DMS79 treated with DMSO at 0.1 percent for 48 hours (cell line): ENCODE results near the gene GALNT16.

Experiments
- DNase-seq: peaks from one replicate; lab custom pipeline; 2025; lab: John Stamatoyannopoulos, UW

Gene GALNT16

GRCh38 chr14:69339426-69339825, 79.5 kb downstream of the GALNT16 start:
- no peak for DNase-seq

- DNase-seq: peak; percentile 47
Observed at GRCh38 chr14:69342928-69343525, 83.1 kb downstream of the GALNT16 start.

GRCh38 chr14:69344171-69344570, 84.2 kb downstream of the GALNT16 start:
- no peak for DNase-seq

GRCh38 chr14:69345402-69345801, 85.4 kb downstream of the GALNT16 start:
- DNase-seq: no peak

GRCh38 chr14:69346710-69347109, 86.8 kb downstream of the GALNT16 start:
- no peak for DNase-seq

- no peak for DNase-seq
Observed at GRCh38 chr14:69349091-69349777, 89.3 kb downstream of the GALNT16 start.

GRCh38 chr14:69350892-69351291, 90.9 kb downstream of the GALNT16 start:
- no peak for DNase-seq

GRCh38 chr14:69351385-69351784, 91.4 kb downstream of the GALNT16 start:
- no peak for DNase-seq

- no peak for DNase-seq
Observed at GRCh38 chr14:69351911-69352310, 92.0 kb downstream of the GALNT16 start.

- peak; percentile 53 for DNase-seq
Observed at GRCh38 chr14:69353168-69353567, 93.2 kb downstream of the GALNT16 start.

- DNase-seq: peak; percentile 93
Observed at GRCh38 chr14:69354383-69355153, 94.6 kb downstream of the GALNT16 start.

GRCh38 chr14:69355154-69355597, 95.2 kb downstream of the GALNT16 start:
- no peak for DNase-seq

GRCh38 chr14:69355607-69356281, 95.8 kb downstream of the GALNT16 start:
- peak; percentile 97 for DNase-seq

- DNase-seq: no peak
Observed at GRCh38 chr14:69356903-69357543, 97.1 kb downstream of the GALNT16 start.

- DNase-seq: peak; percentile 32
Observed at GRCh38 chr14:69357544-69358200, 97.7 kb downstream of the GALNT16 start.

GRCh38 chr14:69358233-69358963, 98.4 kb downstream of the GALNT16 start:
- DNase-seq: peak; percentile 89

- no peak for DNase-seq
Observed at GRCh38 chr14:69358966-69359365, 99.0 kb downstream of the GALNT16 start.

- peak; percentile 91 for DNase-seq
Observed at GRCh38 chr14:69360438-69361108, 100.6 kb downstream of the GALNT16 start.

- DNase-seq: peak; percentile 34
Observed at GRCh38 chr14:69363055-69363454, 103.1 kb downstream of the GALNT16 start.

- DNase-seq: no peak
Observed at GRCh38 chr14:69363964-69364363, 104.0 kb downstream of the GALNT16 start.
